ENCODE measurements around the gene DNAH10.

DNAH10 gene

GRCh38 chr12:123934829-123935228 lies 172.7 kb downstream of the DNAH10 start:
- H3K4me1 ChIP-seq (ENCODE audit: insufficient read depth, low read length) = peaks cover 4% of the 10 kb centered on the region
- peaks cover 8% of the 10 kb centered on the region for H3K9me3 ChIP-seq (ENCODE audit: low read length)
- H3K36me3 ChIP-seq (ENCODE audit: insufficient read depth, low read length) = peaks cover 28% of the 10 kb centered on the region
- H3K27me3 ChIP-seq (ENCODE audit: insufficient read depth, low read length) = no peaks in the 10 kb centered on the region
- no peak overlapping the region for H3K4me3 ChIP-seq (ENCODE audit: low read length)
- no peak overlapping the region for H2AFZ ChIP-seq (ENCODE audit: low read depth, low read length)

GRCh38 chr12:123935956-123936355 lies 173.9 kb downstream of the DNAH10 start:
- Histone ChIP-seq H3K9me3 (ENCODE audit: low read length) (peaks cover 8% of the 10 kb centered on the region), H3K36me3 (ENCODE audit: insufficient read depth, low read length) (peaks cover 35% of the 10 kb centered on the region), H2AFZ (ENCODE audit: low read depth, low read length) (no peak overlapping the region), H3K27me3 (ENCODE audit: insufficient read depth, low read length) (no peaks in the 10 kb centered on the region), H3K4me3 (ENCODE audit: low read length) (no peak overlapping the region), H3K4me1 (ENCODE audit: insufficient read depth, low read length) (peaks cover 4% of the 10 kb centered on the region)

GRCh38 chr12:123936471-123936870 lies 174.4 kb downstream of the DNAH10 start:
- H3K4me1 ChIP-seq (ENCODE audit: insufficient read depth, low read length) = peaks cover 4% of the 10 kb centered on the region
- peaks cover 40% of the 10 kb centered on the region for H3K36me3 ChIP-seq (ENCODE audit: insufficient read depth, low read length)
- H2AFZ ChIP-seq (ENCODE audit: low read depth, low read length) = no peak overlapping the region

GRCh38 chr12:123936956-123937706 lies 175.0 kb downstream of the DNAH10 start:
- Histone ChIP-seq H3K9me3 (ENCODE audit: low read length) (peaks cover 11% of the 10 kb centered on the region), H3K4me1 (ENCODE audit: insufficient read depth, low read length) (peaks cover 4% of the 10 kb centered on the region), H3K4me3 (ENCODE audit: low read length) (no peak overlapping the region), H2AFZ (ENCODE audit: low read depth, low read length) (no peak overlapping the region), H3K27me3 (ENCODE audit: insufficient read depth, low read length) (no peaks in the 10 kb centered on the region), H3K36me3 (ENCODE audit: insufficient read depth, low read length) (peaks cover 47% of the 10 kb centered on the region)

More at GRCh38 chr12:123936471-123936870, 174.4 kb downstream of the DNAH10 start:
- H3K27me3 ChIP-seq (ENCODE audit: insufficient read depth, low read length) = no peaks in the 10 kb centered on the region
- no peak overlapping the region for H3K4me3 ChIP-seq (ENCODE audit: low read length)
- peaks cover 8% of the 10 kb centered on the region for H3K9me3 ChIP-seq (ENCODE audit: low read length)

GRCh38 chr12:123937707-123938591 lies 175.8 kb downstream of the DNAH10 start:
- Histone ChIP-seq H3K4me3 (ENCODE audit: low read length) (no peak overlapping the region), H3K9me3 (ENCODE audit: low read length) (peaks cover 17% of the 10 kb centered on the region), H3K4me1 (ENCODE audit: insufficient read depth, low read length) (peaks cover 4% of the 10 kb centered on the region), H3K36me3 (ENCODE audit: insufficient read depth, low read length) (peaks cover 54% of the 10 kb centered on the region), H3K27me3 (ENCODE audit: insufficient read depth, low read length) (no peaks in the 10 kb centered on the region), H2AFZ (ENCODE audit: low read depth, low read length) (no peak overlapping the region)

- H3K4me1 ChIP-seq (ENCODE audit: insufficient read depth, low read length) = peaks cover 4% of the 10 kb centered on the region
- H3K36me3 ChIP-seq (ENCODE audit: insufficient read depth, low read length) = peaks cover 54% of the 10 kb centered on the region
- peaks cover 14% of the 10 kb centered on the region for H3K9me3 ChIP-seq (ENCODE audit: low read length)
- no peak overlapping the region for H2AFZ ChIP-seq (ENCODE audit: low read depth, low read length)
- H3K27me3 ChIP-seq (ENCODE audit: insufficient read depth, low read length) = no peaks in the 10 kb centered on the region
- no peak overlapping the region for H3K4me3 ChIP-seq (ENCODE audit: low read length)
These were observed 176.8 kb downstream of the DNAH10 start for GRCh38 chr12:123938679-123939480.

GRCh38 chr12:123939716-123940626 lies 177.9 kb downstream of the DNAH10 start:
- Histone ChIP-seq H2AFZ (ENCODE audit: low read depth, low read length) (no peak overlapping the region), H3K9me3 (ENCODE audit: low read length) (peaks cover 12% of the 10 kb centered on the region), H3K4me1 (ENCODE audit: insufficient read depth, low read length) (peaks cover 9% of the 10 kb centered on the region), H3K4me3 (ENCODE audit: low read length) (no peak overlapping the region), H3K27me3 (ENCODE audit: insufficient read depth, low read length) (no peaks in the 10 kb centered on the region), H3K36me3 (ENCODE audit: insufficient read depth, low read length) (peaks cover 60% of the 10 kb centered on the region)

GRCh38 chr12:123940627-123940966 lies 178.5 kb downstream of the DNAH10 start:
- Histone ChIP-seq H3K4me1 (ENCODE audit: insufficient read depth, low read length) (peaks cover 13% of the 10 kb centered on the region), H3K4me3 (ENCODE audit: low read length) (no peak overlapping the region), H2AFZ (ENCODE audit: low read depth, low read length) (no peak overlapping the region), H3K36me3 (ENCODE audit: insufficient read depth, low read length) (peaks cover 61% of the 10 kb centered on the region), H3K27me3 (ENCODE audit: insufficient read depth, low read length) (no peaks in the 10 kb centered on the region), H3K9me3 (ENCODE audit: low read length) (peaks cover 12% of the 10 kb centered on the region)

GRCh38 chr12:123941000-123941399 lies 178.9 kb downstream of the DNAH10 start:
- no peak overlapping the region for H2AFZ ChIP-seq (ENCODE audit: low read depth, low read length)
- peaks cover 12% of the 10 kb centered on the region for H3K9me3 ChIP-seq (ENCODE audit: low read length)
- no peaks in the 10 kb centered on the region for H3K27me3 ChIP-seq (ENCODE audit: insufficient read depth, low read length)
- no peak overlapping the region for H3K4me3 ChIP-seq (ENCODE audit: low read length)
- H3K36me3 ChIP-seq (ENCODE audit: insufficient read depth, low read length) = peaks cover 58% of the 10 kb centered on the region
- peaks cover 13% of the 10 kb centered on the region for H3K4me1 ChIP-seq (ENCODE audit: insufficient read depth, low read length)

GRCh38 chr12:123941624-123942237 lies 179.6 kb downstream of the DNAH10 start:
- Histone ChIP-seq H3K9me3 (ENCODE audit: low read length) (peaks cover 12% of the 10 kb centered on the region), H3K4me1 (ENCODE audit: insufficient read depth, low read length) (peaks cover 13% of the 10 kb centered on the region), H3K36me3 (ENCODE audit: insufficient read depth, low read length) (peaks cover 51% of the 10 kb centered on the region), H2AFZ (ENCODE audit: low read depth, low read length) (no peak overlapping the region), H3K4me3 (ENCODE audit: low read length) (no peak overlapping the region), H3K27me3 (ENCODE audit: insufficient read depth, low read length) (no peaks in the 10 kb centered on the region)

- Histone ChIP-seq H3K36me3 (ENCODE audit: insufficient read depth, low read length) (peaks cover 49% of the 10 kb centered on the region), H2AFZ (ENCODE audit: low read depth, low read length) (no peak overlapping the region), H3K4me3 (ENCODE audit: low read length) (no peak overlapping the region)
These were observed 180.1 kb downstream of the DNAH10 start for GRCh38 chr12:123942238-123942653.

More at GRCh38 chr12:123942238-123942653, 180.1 kb downstream of the DNAH10 start:
- peaks cover 13% of the 10 kb centered on the region for H3K4me1 ChIP-seq (ENCODE audit: insufficient read depth, low read length)
- H3K27me3 ChIP-seq (ENCODE audit: insufficient read depth, low read length) = no peaks in the 10 kb centered on the region
- peaks cover 12% of the 10 kb centered on the region for H3K9me3 ChIP-seq (ENCODE audit: low read length)

All from neuron (in vitro differentiated cells).